PC-3 (cell line): ENCODE measurements around the gene P2RY8. TPM values are rescaled to one million over a fixed set of nuclear protein-coding genes. Genes with fewer than 3 reads are reported as not detected.

Source experiments
- ATAC-seq: fragments of 200-7000 bp; cut with Tn5 transposase; 2 replicates; pipeline ENCODE4 v1.9.1; 2020; ENCODE audit warnings: mild to moderate bottlenecking, moderate library complexity
- BruUV-seq: library from RNA; stranded (reverse); fragments of 400-500 nt; replicated peaks from 2 replicates; lab custom pipeline; 2021; lab: Mats Ljungman, UMichigan
- CTCF ChIA-PET: fragments of 300-600 bp; sonication (Branson Sonifier 250); formaldehyde crosslinking; loops from one replicate; lab custom pipeline; 2022; ENCODE audit warnings: antibody characterized with exemption; lab: Charles Lee
- POLR2A ChIA-PET: fragments of 300-600 bp; sonication (Branson Sonifier 250); formaldehyde crosslinking; loops from one replicate; lab custom pipeline; 2022; ENCODE audit warnings: antibody characterized with exemption; ENCODE audit not compliant: unreplicated experiment; lab: Charles Lee
- DNase-seq: peaks from one replicate; pipeline ENCODE4 v3.0.0-alpha.2; 2015
- H2AFZ ChIP-seq: fragments of 300-600 bp; sonication (generic); 2 replicates; pipeline ENCODE4 v1.6.0; 2016; ENCODE audit warnings: antibody characterized with exemption, low read length
- H3F3A ChIP-seq: fragments of 300-600 bp; sonication (generic); one replicate; pipeline ENCODE4 v1.6.0; 2017; ENCODE audit warnings: antibody characterized with exemption, low read length, control low read depth, mild to moderate bottlenecking; ENCODE audit not compliant: unreplicated experiment
- H3K27ac ChIP-seq: fragments of 300-600 bp; sonication (generic); 2 replicates; pipeline ENCODE4 v1.5.1; 2016; ENCODE audit warnings: mild to moderate bottlenecking, low read length
- H3K27me3 ChIP-seq: fragments of 300-600 bp; sonication (generic); 2 replicates; pipeline ENCODE4 v1.6.1; 2016; ENCODE audit warnings: low read length, mixed read lengths
- H3K36me3 ChIP-seq: fragments of 300-600 bp; sonication (generic); 2 replicates; pipeline ENCODE4 v1.6.1; 2016; ENCODE audit warnings: low read depth, mixed run types, low read length, mixed read lengths
- H3K4me1 ChIP-seq: fragments of 300-600 bp; sonication (generic); 2 replicates; pipeline ENCODE4 v1.5.1; 2016; ENCODE audit warnings: low read length; ENCODE audit not compliant: insufficient read depth
- H3K4me2 ChIP-seq: fragments of 300-600 bp; sonication (generic); 2 replicates; pipeline ENCODE4 v1.6.0; 2016; ENCODE audit warnings: low read length
- H3K4me3 ChIP-seq: fragments of 300-600 bp; sonication (generic); 2 replicates; pipeline ENCODE4 v1.5.1; 2016; ENCODE audit warnings: mild to moderate bottlenecking, low read length, mixed read lengths
- H3K79me2 ChIP-seq: fragments of 300-600 bp; sonication (generic); 2 replicates; pipeline ENCODE4 v1.6.1; 2017; ENCODE audit warnings: low read length, mixed read lengths
- H3K9ac ChIP-seq: fragments of 300-600 bp; sonication (generic); 2 replicates; pipeline ENCODE4 v1.6.0; 2016; ENCODE audit warnings: mild to moderate bottlenecking, low read length
- H3K9me2 ChIP-seq: fragments of 300-600 bp; sonication (generic); replicated peaks from 2 replicates; pipeline ENCODE4 v1.6.1; 2016; ENCODE audit warnings: mixed run types, low read length, mixed read lengths
- H3K9me3 ChIP-seq: fragments of 300-600 bp; sonication (generic); 2 replicates; pipeline ENCODE4 v1.6.1; 2016; ENCODE audit warnings: low read length, mixed read lengths
- H4K20me1 ChIP-seq: fragments of 300-600 bp; sonication (generic); 2 replicates; pipeline ENCODE4 v1.6.1; 2016; ENCODE audit warnings: low read length, mixed read lengths
- CTCF ChIP-seq: fragments of 300-600 bp; sonication (generic); conservative IDR thresholded peaks from 2 replicates; pipeline ENCODE4 v1.5.1; 2017; ENCODE audit warnings: antibody characterized with exemption, low read depth, mild to moderate bottlenecking, low read length
- EZH2 ChIP-seq: fragments of 300-600 bp; sonication (generic); IDR thresholded peaks from one replicate; pipeline ENCODE4 v1.6.1; 2017; ENCODE audit warnings: antibody characterized with exemption, mild to moderate bottlenecking, low read length; ENCODE audit not compliant: unreplicated experiment
- EZH2phosphoT487 ChIP-seq: fragments of 300-600 bp; sonication (generic); IDR thresholded peaks from 2 replicates; pipeline ENCODE4 v1.6.1; 2018; ENCODE audit warnings: mild to moderate bottlenecking, antibody characterized with exemption, low read length, borderline replicate concordance
- intact Hi-C: fragments of 100-400 bp; cut with micrococcal nuclease; formaldehyde crosslinking; loops from 2 replicates; pipeline ENCODE4 v1.9.0; 2023
- total RNA-seq: library from RNA; depleted of rRNA; stranded (reverse); fragments of >200 nt; gene quantifications from 2 replicates; pipeline ENCODE4 v1.2.3, GENCODE V29; 2014

P2RY8 gene
- total RNA-seq, 1 experiment from 2014 or later: not detected

- H3F3A ChIP-seq: no peaks in the 10 kb centered on the region
- no peak overlapping the region for H3K9ac ChIP-seq
- ChIA-PET POLR2A (no interaction called here), CTCF (no interaction called here)
- H3K9me2 ChIP-seq: no peaks in the 10 kb centered on the region
- H2AFZ ChIP-seq: no peak overlapping the region
- H3K4me1 ChIP-seq: no peaks in the 10 kb centered on the region
- intact Hi-C loops: no loop called here
- no peaks in the 10 kb centered on the region for H3K79me2 ChIP-seq
- no peaks in the 10 kb centered on the region for H3K27me3 ChIP-seq
- H3K4me3 ChIP-seq: no peak overlapping the region
- no peak overlapping the region for H3K4me2 ChIP-seq
- H4K20me1 ChIP-seq: no peaks in the 10 kb centered on the region
- TF ChIP-seq EZH2: no peak
- no peak for TF ChIP-seq CTCF
- no peak for TF ChIP-seq EZH2phosphoT487
- no peak overlapping the region for H3K27ac ChIP-seq
- no peak for DNase-seq
- no peaks in the 10 kb centered on the region for H3K36me3 ChIP-seq
- BruUV-seq: no TSS peak
- H3K9me3 ChIP-seq: no peaks in the 10 kb centered on the region
- no peak for ATAC-seq
Measured at GRCh38 chrX:1518512-1518911, 18.5 kb downstream of the P2RY8 start.

- no TSS peak for BruUV-seq
- H3K9ac ChIP-seq: no peak overlapping the region
- no peak overlapping the region for H3K27ac ChIP-seq
- no peaks in the 10 kb centered on the region for H3F3A ChIP-seq
- H3K27me3 ChIP-seq: peaks cover 3% of the 10 kb centered on the region; the same call in 1 of the 2 replicates
- H4K20me1 ChIP-seq: no peaks in the 10 kb centered on the region
- DNase-seq (no peak), ATAC-seq (no peak)
- H3K36me3 ChIP-seq: no peaks in the 10 kb centered on the region
- ChIA-PET CTCF (no interaction called here), POLR2A (no interaction called here)
- H3K4me2 ChIP-seq: no peak overlapping the region
- H3K9me3 ChIP-seq: no peaks in the 10 kb centered on the region
- H3K9me2 ChIP-seq: no peaks in the 10 kb centered on the region
- no peaks in the 10 kb centered on the region for H3K79me2 ChIP-seq
- no peaks in the 10 kb centered on the region for H3K4me1 ChIP-seq
- no peak overlapping the region for H2AFZ ChIP-seq
- H3K4me3 ChIP-seq: no peak overlapping the region
- no peak for TF ChIP-seq EZH2
- TF ChIP-seq EZH2phosphoT487: no peak
- no peak for TF ChIP-seq CTCF
- intact Hi-C loops: no loop called here
Measured at GRCh38 chrX:1516596-1517104, 20.3 kb downstream of the P2RY8 start.

DNA sequence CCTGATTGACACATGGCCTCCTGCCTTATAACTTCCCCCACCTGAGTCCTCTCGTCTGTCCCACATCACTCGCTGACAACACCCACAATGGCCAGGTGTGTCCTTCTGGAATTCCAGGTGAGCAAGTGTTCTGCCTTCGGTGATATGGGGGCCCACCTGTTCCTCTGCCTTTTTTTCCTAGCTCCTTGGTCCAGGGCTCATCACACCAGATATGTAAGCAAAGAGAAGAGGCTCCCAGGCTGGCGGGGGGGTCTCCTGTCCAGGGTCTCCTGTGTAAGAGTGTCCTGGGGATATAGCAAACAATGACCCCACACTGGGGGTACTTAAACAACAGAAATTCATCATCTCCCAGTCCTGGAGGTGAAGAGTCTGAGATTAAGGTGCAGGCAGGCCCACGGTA, 25.2 kb downstream of the P2RY8 start:
- no TSS peak for BruUV-seq
- Histone ChIP-seq H3K4me1 (no peaks in the 10 kb centered on the region), H4K20me1 (no peaks in the 10 kb centered on the region), H3K27ac (no peak overlapping the region), H3F3A (no peaks in the 10 kb centered on the region), H3K36me3 (no peaks in the 10 kb centered on the region), H3K27me3 (peaks cover 14% of the 10 kb centered on the region; the same call in 1 of the 2 replicates), H2AFZ (no peak overlapping the region), H3K4me2 (no peak overlapping the region), H3K9me3 (no peaks in the 10 kb centered on the region), H3K79me2 (no peaks in the 10 kb centered on the region), H3K9me2 (no peaks in the 10 kb centered on the region), H3K9ac (no peak overlapping the region), H3K4me3 (no peak overlapping the region)
- no peak for TF ChIP-seq CTCF
- TF ChIP-seq EZH2phosphoT487: no peak
- TF ChIP-seq EZH2: no peak
- ChIA-PET CTCF (no interaction called here), POLR2A (no interaction called here)
- ATAC-seq (no peak), DNase-seq (no peak)
- intact Hi-C loops: no loop called here
